ENCODE data around the gene KCNG2. TPM values are rescaled to one million over a fixed set of nuclear protein-coding genes. Genes with fewer than 3 reads are reported as not detected.

KCNG2 gene
- total and polyA plus RNA-seq, 2 of the 13 experiments (the other 11 are each of a cell fraction or from before 2014, with no cell fraction given): not detected

- H2AFZ ChIP-seq (ENCODE audit: low read length): no peak overlapping the region
- in situ Hi-C loops (cut with HindIII; ENCODE audit: extremely low pct_ligation_motif_present, low pct_unique_long_range_greater_than_20kb) (no loop called here), intact Hi-C loops (cut with micrococcal nuclease; ENCODE audit: unreplicated experiment) (no loop called here)
- CTCF ChIA-PET (ENCODE audit: low intra/inter-chr PET ratio, low total read pairs): no interaction called here
- no peak for TF ChIP-seq ZNF350 (CRISPR knock-in tag; IDR thresholded peaks at IDR 0.05; ENCODE audit: borderline replicate concordance, low read depth)
- no peak for TF ChIP-seq ZNF619 (CRISPR knock-in tag; IDR thresholded peaks at IDR 0.05)
- TF ChIP-seq CENPX (CRISPR knock-in tag; IDR thresholded peaks at IDR 0.05): no peak
- TF ChIP-seq TFE3 (CRISPR knock-in tag; IDR thresholded peaks at IDR 0.05): no peak
- TF ChIP-seq FIP1L1 (IDR thresholded peaks at IDR 0.05; ENCODE audit: borderline replicate concordance, insufficient read depth, low read depth, low read length): no peak
- TF ChIP-seq IRX3 (CRISPR knock-in tag; IDR thresholded peaks at IDR 0.05; ENCODE audit: borderline replicate concordance, low read depth): no peak
- no peak for TF ChIP-seq ZBTB33 (CRISPR knock-in tag; IDR thresholded peaks at IDR 0.05)
- no peak for TF ChIP-seq TSC22D2 (CRISPR knock-in tag; IDR thresholded peaks at IDR 0.05; ENCODE audit: borderline replicate concordance)
- TF ChIP-seq ZFP82 (CRISPR knock-in tag; IDR thresholded peaks at IDR 0.05; ENCODE audit: borderline replicate concordance): no peak
- TF ChIP-seq ZNF580 (CRISPR knock-in tag; IDR thresholded peaks at IDR 0.05; ENCODE audit: borderline replicate concordance, low read depth): no peak
- no peak for TF ChIP-seq ZNF331 (CRISPR knock-in tag; IDR thresholded peaks at IDR 0.05)
- TF ChIP-seq ZNF260 (CRISPR knock-in tag; IDR thresholded peaks at IDR 0.05; ENCODE audit: borderline replicate concordance, low read depth): no peak
- TF ChIP-seq TFAP4 (IDR thresholded peaks at IDR 0.05; ENCODE audit: borderline replicate concordance, low read depth): no peak
- TF ChIP-seq SNRNP70 (IDR thresholded peaks at IDR 0.05; ENCODE audit: low read depth, low read length): no peak
- no peak for TF ChIP-seq NFKB2 (CRISPR knock-in tag; IDR thresholded peaks at IDR 0.05; ENCODE audit: borderline replicate concordance)
- TF ChIP-seq TAF1 (CRISPR knock-in tag; IDR thresholded peaks at IDR 0.05): no peak
- TF ChIP-seq FOXO4 (CRISPR knock-in tag; conservative IDR thresholded peaks at IDR 0.05): no peak
- H3K4me2 ChIP-seq (ENCODE audit: low read depth, low read length): no peak overlapping the region
- H3K27me3 ChIP-seq (ENCODE audit: control insufficient read depth in 1 of 2, insufficient read depth in 2 of 2, low read length in 2 of 2): peaks cover 7 to 77% of the 10 kb centered on the region in 2 experiments; a peak in 3 of 5 replicates
- H3K9me3 ChIP-seq (ENCODE audit: low read length): no peaks in the 10 kb centered on the region
- no TSS peak for BruUV-seq (replicated peaks)
- FAIRE-seq (no peak), DNase-seq (ENCODE audit: low spot score) (no peak), ATAC-seq (no peak)
- no peaks in the 10 kb centered on the region for H4K20me1 ChIP-seq (ENCODE audit: insufficient read depth, low read length)
- peaks cover 7% of the 10 kb centered on the region for H3K4me1 ChIP-seq (ENCODE audit: insufficient read depth, low read length)
- H3K79me2 ChIP-seq (ENCODE audit: insufficient read depth, low read length): no peaks in the 10 kb centered on the region
- no peak overlapping the region; a peak in 1 of 6 replicates for H3K4me3 ChIP-seq (replicated peaks in 1 of 3; ENCODE audit: insufficient read depth in 1 of 3, low read depth in 2 of 3, low read length in 3 of 3)
- POLR2A ChIA-PET: no interaction called here
- H3K27ac ChIP-seq (ENCODE audit: extremely low read length, insufficient read depth, low read length): no peak overlapping the region
- H3K36me3 ChIP-seq (replicated peaks in 1 of 2; ENCODE audit: control insufficient read depth in 1 of 2, insufficient read depth in 2 of 2, low read length in 2 of 2): no peaks in the 10 kb centered on the region
- no peak overlapping the region for H3K9ac ChIP-seq (ENCODE audit: insufficient read depth, low read depth, low read length)
- WGBS (ENCODE audit: low lambda C conversion rate): 0% methylated on average over 2 of the region's 14 CpGs
Measured at GRCh38 chr18:79803611-79804051, 5.9 kb downstream of the KCNG2 start.

Measured in HepG2 (cell line).